ENCODE results near the gene CLMN.

CLMN gene

GRCh38 chr14:95236221-95236620 lies 83.5 kb downstream of the CLMN start:
- no peak for DNase-seq

GRCh38 chr14:95235767-95236166 lies 83.9 kb downstream of the CLMN start:
- no peak for DNase-seq

DNA sequence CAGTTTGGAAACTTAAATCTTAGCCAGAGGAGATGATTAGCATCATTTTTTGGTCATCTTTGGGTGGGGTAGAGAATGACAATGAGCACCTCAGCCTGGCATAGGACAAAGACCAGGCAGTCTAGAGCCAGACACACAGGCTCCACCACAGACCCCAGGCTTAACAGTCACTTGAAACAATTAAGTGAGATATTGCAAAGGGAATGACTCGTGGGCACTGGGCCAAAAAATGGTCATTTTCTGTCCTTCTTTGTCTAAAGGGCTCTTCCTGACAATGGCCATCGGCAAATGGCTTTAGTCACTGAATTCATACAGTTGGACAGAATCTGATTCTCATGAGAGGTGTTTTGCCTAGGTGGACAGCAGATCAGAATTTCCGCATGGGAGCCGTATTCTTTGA lies 84.4 kb downstream of the CLMN start:
- DNase-seq = no peak

DNA sequence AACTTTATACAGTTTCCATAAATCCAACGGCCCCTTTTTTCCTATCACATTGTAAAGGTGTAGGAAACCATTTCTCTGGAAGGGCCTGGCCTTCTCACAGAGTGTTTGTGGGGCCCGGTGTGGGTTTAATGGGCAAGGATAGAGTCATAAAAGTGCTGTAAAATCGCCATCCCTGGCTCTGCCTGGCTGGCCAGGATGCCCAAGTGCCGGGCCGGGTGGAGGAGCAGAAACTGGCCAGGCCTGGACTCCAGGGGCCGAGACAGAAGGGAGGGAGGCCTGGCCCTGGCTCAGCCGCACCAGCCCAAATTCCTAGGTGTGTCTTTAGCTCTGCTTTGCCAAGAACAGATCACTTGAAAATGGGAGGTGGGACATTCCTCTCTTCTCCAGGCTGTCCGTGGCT lies 85.3 kb downstream of the CLMN start:
- no peak for DNase-seq

GRCh38 chr14:95233702-95234241 lies 85.9 kb downstream of the CLMN start:
- no peak for DNase-seq

DNA sequence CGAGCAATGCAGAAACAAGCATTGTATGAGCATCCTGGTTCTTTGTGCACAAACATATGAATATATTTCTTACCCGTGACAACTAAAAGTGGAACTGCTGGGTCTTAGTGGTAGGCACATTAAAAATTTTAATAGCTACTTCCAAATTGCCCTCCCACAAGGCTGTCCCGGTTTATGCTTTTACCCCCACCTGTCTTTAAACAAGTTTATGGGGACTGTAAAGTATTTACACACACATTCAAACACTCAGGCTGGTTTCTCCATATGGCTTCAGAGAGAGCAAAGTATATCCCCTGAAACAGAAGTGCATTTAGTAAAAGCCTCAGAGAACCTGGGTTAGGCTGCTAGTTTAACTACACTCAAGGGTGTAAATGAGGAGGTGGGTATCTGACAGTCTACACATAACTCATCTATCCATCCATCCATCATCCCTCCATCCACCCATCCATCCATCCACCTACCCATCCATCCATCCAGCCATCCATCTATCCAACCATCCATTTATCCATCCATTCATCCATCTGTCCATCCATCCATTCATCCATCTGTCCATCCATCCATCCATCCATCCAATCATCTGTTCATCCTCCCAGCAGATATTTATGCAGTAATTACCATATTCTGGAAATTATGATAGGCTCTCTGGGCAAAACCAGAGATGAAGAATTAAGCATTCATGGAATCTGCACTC lies 86.7 kb downstream of the CLMN start:
- no peak for DNase-seq

GRCh38 chr14:95231966-95232633 lies 87.6 kb downstream of the CLMN start:
- DNase-seq = no peak

DNA sequence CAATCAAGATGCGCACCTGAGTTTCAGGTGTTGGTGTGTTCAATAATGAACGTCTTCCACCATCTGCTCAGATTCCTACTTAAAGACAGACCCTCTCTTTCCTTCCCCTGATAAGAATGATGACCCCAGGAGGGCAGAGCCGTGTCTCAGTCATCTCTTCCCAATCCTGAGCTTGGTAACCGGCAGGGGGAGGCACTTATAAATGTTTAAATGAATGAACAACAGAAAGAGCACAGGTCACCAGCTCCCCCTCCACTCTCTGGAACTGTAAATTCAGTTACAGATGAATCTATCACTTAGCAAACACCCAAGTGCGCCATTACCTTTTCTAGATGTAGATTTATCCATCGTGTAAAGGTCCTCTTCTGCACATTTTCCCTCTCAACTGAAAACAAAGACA lies 90.0 kb downstream of the CLMN start:
- no peak for DNase-seq

GRCh38 chr14:95228240-95228639 lies 91.5 kb downstream of the CLMN start:
- no peak for DNase-seq

DNA sequence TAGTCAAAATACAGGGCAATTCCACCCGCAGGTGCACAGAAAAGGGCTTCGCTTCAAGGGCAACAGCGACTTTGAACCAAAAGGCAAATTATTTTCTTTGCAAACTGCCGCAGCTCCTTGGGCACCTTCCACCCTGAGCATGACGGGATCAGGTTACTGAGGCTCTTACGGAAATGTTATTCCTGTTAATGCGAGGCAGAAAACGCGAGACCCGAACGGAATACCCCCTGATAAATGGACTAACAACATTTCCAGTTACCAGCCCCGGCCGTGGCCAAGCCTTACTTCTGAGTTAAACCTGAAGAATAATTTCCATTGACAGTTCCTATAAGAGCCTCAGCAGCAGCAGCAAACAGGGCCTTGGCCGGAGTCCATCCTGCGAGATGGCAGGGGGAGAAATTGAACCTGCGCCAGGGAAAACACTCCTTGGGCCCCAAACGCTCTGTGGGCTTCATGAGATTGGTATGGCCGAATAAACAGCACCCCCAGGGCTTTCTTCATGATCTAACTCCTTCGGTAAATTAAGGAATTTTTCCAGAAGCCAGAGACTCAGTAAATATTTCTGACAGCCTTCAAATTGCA lies 92.3 kb downstream of the CLMN start:
- no peak for DNase-seq

- DNase-seq = no peak
Observed at GRCh38 chr14:95226801-95227200, 92.9 kb downstream of the CLMN start.

- DNase-seq = no peak
Observed at GRCh38 chr14:95225251-95225887, 94.3 kb downstream of the CLMN start.

DNA sequence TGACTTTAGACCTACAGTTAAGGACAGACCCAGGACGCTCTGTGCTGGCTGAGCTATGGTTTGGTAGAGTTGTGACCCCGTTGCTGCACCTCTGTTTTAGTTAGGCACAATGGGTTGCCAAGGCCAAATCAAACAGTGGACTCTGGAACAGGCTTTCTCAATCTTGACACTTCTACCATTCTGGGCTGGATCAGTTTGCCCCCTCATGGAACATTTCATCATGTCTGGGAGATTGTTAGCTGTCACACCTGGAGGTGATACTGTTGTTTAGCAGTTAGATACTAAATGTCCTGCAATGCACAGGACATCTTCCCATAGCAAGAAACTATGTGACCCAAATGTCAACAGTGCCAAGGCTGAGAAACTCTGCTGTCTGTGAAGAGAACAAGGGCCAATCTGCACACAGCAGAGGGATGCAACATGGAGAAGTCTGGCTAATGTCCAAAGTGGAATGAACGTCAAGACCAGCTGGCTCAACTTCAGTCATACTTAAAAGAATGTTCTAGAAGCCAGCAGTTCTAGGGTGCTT lies 96.8 kb downstream of the CLMN start:
- no peak for DNase-seq

DNA sequence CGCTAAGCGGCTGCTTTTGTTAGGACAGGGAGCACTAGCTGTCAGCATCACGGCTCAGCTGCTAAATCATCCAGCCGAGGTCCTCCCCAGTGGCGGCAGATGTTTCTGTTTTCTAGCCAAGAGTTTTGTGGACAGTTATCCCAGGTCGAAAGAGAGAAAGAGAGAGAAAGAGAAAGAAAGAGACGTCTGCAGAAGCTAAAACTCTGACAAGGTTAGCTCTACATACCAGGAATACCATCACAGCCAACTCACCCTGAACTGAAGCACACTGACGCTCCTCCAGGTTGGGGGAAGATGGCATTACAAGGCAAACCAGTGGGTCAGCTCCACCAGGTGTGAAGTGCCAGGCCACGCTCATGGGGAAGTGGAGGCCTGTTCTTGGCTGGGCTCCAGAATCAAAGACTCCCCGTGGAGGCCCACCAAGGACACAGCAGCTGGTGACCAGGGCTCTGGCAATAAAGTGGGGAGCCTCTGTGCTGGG lies 97.5 kb downstream of the CLMN start:
- no peak for DNase-seq

GRCh38 chr14:95221531-95221930 lies 98.2 kb downstream of the CLMN start:
- no peak for DNase-seq

DNA sequence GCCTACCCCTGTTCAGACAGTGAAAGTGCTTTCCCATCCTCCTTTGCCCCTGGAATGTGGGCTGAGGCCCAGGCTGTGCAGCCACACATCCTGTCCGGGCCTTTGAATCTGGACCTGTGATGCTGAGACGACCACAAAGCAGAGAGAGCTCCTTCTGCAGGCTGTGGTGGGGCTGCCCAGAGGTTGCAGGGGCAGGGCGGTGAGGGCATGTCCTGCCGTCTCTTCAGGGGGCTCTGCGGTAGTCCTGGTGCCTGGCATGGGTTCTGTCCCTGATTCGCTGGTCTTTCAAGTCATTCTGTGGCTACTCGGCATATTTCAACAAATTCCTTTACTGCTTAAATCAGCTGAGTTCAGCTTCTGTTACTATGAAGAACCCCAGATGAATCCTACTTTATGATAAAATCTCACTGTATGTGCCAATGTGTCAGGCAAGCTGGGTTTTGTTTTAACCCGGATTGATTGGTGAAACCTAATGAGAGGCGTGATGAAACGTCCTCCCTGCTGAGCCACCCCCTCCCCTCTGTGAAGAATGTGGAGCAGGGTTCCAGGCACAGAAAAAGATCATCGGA lies 99.0 kb downstream of the CLMN start:
- DNase-seq = no peak

- no peak for DNase-seq
Observed at GRCh38 chr14:95218472-95219193, 101.1 kb downstream of the CLMN start.

- no peak for DNase-seq
Observed at GRCh38 chr14:95218006-95218405, 101.7 kb downstream of the CLMN start.

DNA sequence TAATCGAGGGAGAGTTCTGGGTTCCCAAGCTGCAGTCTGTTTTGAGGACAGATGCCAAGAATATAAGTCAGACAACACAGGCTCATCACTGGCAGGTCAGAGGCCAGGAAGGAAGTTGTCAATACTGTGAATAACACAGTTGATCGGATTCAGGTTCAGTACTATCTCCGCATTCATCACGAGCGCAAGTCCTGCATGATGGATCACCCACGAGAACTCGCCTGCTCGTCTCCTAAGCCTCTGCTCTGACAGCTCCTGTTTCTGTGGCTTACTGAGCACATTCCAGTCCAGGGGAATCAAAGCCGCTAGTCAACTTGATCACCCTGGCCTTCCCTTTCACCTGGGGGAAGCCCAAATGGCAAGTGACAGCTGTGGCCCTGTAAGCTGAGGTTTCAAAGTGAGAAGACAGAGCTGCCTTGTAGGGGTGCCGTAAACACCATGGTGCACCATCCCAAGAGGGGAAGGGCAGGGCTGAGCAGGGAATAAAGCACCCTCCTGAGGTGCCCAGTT lies 102.3 kb downstream of the CLMN start:
- DNase-seq = no peak

GRCh38 chr14:95216008-95216407 lies 103.7 kb downstream of the CLMN start:
- no peak for DNase-seq

DNA sequence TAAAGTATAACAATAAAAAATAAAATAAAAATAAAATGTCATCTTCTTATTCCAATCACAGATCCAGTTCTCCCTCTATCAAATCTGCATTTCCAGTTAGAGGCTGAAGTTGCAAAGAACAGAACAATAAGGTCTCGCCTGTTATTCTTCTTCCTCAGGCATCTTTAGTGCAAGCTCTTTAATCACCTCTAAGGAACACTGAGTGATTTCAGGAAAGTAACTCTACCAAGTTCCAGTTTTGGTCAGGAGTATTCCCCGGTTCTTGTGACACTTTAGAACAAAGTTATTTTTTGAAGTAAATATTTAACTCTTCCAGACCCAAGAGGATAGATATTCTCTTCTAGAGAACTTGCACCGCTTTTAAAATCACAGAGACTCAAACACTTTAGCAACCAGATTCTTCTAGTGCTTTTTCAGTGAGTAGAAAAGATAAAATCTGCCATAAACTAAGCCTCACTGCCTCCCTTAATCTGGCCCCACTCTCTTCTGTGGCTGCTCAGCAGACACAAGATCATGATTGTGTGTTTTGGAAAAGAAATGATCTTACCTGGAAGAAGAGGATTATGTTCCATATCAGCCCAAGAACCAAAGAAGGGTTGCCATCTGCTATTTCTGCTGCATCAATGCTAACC lies 104.5 kb downstream of the CLMN start:
- DNase-seq = no peak
